GM12872 (cell line): ENCODE data around the gene RXFP4.

Experiments
- CTCF ChIP-seq: IDR thresholded peaks from 3 replicates; pipeline ENCODE4 v1.5.1; 2011; ENCODE audit warnings: low read depth, mild to moderate bottlenecking, low read length, moderate library complexity; ENCODE audit not compliant: insufficient read depth

Gene RXFP4

GRCh38 chr1:155989242-155990004, 48.0 kb downstream of the RXFP4 start:
- peak; percentile 99 for TF ChIP-seq CTCF

GRCh38 chr1:155990005-155990739, 48.7 kb downstream of the RXFP4 start:
- no peak for TF ChIP-seq CTCF
